NCI-H82 (cell line): Measurements from ENCODE around the gene ADAM15.

Source experiments
- DNase-seq: peaks from one replicate; lab custom pipeline; 2025; lab: John Stamatoyannopoulos, UW

The ADAM15 gene

DNA sequence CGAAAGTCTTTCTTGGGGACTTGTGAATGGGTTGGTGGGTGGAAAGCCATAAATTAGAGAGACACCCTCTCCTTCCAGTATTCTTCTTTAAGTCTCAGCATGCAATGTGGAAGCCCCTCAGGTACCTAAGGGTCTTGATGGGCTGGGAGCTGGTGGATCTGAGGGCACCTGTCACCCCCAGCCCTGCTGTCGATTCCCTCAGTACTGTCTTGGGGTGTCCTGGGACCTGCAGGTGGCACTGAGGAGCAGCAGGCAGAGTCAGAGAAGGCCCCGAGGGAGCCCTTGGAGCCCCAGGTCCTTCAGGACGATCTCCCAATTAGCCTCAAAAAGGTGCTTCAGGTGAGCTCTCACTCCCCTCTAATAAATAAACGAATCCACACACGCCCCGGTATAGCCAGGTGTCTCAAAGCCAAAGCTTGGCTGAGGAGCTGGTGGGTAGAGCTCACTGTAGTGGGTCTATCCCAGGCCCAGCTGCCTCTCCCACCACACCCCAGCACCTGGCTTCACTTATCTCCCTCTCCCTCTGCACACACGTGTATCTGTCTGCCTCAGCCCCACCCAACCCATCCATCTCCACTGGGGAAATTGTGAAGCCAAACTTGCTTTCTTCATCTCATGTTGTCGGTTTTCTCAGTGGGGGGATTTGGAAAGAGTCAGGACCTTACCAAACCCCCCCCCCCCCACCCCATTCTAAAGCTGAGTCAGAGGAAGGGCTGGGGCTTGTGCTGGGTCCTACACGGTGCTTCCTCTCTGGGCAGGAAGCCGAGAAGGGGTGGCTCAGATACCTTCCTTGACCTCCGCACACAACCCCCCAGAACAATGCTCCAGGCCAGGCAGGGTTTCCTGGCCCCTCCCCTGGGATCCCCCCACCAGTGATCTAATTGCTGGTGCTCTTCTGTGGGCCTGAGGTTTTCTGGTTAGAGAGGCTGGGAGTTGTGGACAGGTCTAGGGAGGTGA, 1.6 kb downstream of the ADAM15 start:
- DNase-seq: no peak

DNA sequence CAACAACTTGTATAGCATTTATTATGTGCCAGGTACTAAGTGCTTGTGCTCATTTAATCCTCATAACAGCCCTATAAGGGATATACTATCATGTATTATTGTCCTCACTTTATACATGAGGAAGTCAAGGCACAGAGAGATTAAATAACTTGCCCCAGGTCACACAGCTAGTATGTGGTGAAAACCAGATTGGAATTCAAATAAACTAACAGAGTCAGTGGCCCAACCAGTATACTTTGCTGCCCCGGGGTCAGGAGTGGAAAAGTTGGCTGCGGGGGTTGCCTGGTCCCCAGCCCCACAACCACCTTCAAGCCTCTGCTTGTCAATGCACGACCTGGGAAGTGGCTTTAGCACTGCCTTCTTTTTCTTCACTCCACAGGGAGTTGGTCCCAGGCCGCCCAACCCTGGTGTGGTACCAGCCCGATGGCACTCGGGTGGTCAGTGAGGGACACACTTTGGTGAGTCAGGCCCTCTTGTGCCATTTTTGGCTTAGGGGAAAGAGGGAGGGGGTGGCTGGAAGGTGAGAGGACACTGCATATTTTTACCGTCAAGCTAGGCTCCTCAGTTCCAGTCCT, 2.5 kb downstream of the ADAM15 start:
- DNase-seq: no peak

DNA sequence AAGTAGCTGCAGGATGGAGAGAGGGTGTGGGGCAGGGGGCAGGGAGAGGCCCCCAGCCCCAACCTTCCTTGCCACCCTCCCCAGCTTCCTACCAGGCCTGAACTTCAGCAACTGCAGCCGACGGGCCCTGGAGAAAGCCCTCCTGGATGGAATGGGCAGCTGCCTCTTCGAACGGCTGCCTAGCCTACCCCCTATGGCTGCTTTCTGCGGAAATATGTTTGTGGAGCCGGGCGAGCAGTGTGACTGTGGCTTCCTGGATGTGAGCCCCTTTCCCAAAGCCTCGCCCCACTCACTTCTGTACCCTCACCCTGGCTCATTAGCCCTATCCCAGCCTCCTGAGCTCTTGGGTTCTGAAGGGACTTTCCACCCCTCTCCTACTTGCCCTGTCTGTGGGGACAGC, 6.0 kb downstream of the ADAM15 start:
- no peak for DNase-seq

DNA sequence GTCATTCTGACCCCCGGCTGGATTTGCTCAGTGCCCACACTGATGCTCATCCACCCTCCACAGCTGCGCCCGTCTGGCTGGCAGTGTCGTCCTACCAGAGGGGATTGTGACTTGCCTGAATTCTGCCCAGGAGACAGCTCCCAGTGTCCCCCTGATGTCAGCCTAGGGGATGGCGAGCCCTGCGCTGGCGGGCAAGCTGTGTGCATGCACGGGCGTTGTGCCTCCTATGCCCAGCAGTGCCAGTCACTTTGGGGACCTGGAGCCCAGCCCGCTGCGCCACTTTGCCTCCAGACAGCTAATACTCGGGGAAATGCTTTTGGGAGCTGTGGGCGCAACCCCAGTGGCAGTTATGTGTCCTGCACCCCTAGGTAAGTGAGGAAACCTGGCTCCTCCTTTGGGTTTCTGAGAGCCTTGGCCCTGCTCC, 6.7 kb downstream of the ADAM15 start:
- no peak for DNase-seq

DNA sequence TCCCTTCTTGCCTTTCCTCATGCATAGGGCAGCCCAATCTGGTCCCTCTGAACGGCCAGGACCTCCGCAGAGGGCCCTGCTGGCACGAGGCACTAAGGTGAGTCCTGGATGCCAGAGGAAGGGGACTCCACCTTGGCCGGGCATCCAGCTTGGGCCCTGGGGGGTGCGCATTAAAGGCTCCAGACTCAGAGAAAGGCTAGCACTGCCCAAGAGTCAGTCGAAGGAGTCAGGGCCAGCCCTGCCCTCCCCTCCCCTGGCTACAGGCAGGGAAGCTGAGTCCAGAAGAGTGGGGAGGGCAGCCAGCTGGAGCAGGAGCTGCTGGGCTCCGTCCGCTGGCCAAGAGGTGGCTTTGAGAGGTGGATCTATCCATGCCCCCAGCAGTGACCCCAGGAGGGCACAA, 9.6 kb downstream of the ADAM15 start:
- DNase-seq: no peak

DNA sequence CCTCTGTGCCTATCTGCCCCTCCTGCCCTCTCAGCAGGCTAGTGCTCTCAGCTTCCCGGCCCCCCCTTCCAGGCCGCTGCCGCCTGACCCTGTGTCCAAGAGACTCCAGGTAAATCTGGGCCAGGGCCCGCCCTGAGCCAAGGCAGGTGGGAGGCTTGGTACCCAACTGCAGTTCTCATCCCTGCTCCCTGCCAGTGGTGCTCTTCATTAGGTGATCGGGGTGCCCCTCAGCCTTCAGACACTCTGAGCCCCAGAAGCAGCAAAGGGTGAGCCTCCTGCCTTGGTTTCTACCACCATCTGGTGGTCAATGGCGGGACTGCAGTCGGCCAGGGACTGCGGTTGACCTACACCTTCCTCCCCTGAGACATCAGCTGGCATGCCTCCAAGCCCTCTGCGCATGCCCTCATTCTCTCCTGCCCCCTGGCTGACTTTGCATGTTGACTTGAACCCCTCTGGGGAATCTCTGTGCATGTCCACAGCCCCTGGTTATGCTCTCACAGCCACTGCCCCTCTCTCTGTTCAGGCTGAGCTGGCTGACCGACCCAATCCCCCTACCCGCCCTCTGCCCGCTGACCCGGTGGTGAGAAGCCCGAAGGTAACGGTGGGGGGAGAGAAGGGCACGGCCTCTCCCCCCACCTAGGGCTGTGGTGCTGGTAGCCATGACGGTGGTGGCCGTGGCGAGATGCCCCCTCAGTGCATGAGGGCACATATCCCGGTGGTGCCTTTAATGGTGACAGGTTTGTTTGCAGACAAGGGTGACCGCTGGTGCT, 10.4 kb downstream of the ADAM15 start:
- DNase-seq: peak; percentile 97

DNA sequence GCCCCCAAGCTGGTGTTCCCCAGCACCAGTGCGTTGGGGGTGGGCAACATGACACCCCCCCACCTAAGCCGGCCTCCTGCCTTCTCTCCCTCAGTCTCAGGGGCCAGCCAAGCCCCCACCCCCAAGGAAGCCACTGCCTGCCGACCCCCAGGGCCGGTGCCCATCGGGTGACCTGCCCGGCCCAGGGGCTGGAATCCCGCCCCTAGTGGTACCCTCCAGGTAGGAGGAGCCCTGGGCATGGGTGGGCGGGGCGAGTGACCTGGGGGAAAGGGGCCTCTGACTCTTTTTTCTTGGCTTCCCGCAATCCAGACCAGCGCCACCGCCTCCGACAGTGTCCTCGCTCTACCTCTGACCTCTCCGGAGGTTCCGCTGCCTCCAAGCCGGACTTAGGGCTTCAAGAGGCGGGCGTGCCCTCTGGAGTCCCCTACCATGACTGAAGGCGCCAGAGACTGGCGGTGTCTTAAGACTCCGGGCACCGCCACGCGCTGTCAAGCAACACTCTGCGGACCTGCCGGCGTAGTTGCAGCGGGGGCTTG, 11.1 kb downstream of the ADAM15 start:
- peak; percentile 75 for DNase-seq

DNA sequence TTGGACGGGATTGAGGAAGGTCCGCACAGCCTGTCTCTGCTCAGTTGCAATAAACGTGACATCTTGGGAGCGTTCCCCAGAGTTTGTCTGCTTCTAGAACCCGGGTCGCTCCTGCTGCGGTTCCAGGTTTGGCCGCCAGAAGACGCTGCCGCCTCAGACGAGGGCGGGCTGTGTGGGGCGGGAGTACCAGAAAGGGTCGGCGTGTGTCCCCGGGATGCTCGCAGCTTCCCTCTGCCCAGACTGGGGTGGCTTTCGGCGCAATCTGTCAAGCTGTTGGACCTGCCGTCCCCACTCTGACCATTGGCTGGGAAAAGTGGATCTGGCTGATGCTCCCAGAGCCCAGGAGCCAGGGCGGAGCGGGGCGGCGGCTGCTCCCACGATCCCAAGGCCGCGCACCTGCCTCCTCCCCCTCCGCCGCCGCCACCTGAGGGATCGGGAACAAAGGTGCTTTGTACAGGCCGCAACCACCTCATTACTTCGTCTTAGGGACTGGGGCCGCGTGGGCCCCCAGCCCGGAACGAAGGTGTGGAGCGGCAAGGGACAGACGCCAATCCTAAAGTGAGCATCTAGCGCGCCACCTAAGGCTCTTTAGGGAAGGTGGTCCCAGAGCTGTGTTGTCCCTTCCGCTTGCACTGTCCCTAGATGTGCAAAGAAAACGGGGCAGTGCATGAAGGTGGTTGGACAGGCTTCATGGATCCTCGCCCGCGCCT, 11.7 kb downstream of the ADAM15 start:
- peak; percentile 88 for DNase-seq

DNA sequence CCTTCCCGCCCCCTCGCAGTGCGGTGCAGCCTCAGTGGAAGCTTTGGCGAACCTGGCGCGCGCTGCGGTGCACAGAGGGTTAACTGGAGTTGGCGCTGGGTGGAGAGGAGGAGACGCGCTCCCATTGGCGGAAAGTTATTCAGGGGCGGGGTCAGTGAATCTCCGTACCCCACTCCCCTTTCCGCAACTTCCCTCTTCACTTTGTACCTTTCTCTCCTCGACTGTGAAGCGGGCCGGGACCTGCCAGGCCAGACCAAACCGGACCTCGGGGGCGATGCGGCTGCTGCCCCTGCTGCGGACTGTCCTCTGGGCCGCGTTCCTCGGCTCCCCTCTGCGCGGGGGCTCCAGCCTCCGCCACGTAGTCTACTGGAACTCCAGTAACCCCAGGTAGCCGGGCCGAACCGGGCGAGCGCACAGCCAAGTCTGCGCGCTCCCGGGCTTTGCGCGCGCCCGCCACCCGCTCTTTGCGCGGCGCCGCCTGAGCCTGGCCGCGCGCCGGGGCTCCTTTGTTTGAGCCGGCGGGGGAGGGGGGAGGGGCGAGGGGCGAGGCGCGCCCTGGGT, 12.5 kb downstream of the ADAM15 start, which contains the start of gene EFNA4:
Gene EFNA4 (plus strand): TSS at position 191 of the 561 bp plus-strand sequence. CDS start 84 bp downstream, at position 275.
- DNase-seq: peak; percentile 92

DNA sequence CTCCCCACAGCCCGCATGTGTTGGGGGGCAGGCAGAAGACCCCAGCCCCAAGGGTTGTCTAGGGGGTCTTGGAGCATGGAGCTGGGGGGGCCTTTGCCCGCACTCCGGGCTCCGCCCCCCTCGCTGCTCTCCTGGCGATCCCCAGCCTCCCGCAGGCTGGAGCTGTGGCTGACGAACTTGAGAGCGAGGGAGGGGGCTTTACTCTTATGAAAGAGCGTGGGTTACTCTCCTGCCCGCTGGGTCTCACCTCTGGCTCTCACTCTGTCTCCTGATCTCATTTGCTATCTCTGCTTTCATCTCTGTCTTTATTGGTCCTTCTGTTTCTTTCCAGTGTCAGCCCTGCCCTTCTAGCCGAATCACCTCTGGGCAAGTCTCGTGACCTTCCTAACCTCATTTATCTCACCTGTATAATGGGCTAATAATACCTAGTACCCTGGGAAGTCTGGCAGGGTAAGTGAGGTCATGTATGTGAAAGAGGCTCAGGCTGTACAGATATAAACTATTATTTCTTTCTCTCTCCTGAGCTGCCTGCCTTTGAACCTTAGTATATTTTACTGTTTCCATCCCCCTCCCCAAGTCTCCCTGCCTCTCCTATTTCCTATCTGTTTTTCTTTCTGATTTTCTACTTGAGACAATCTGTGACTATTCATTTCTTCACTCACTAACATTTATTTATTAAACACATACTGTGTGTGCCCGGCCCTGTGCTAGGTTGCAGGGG, 13.2 kb downstream of the ADAM15 start:
- DNase-seq: peak; percentile 76

DNA sequence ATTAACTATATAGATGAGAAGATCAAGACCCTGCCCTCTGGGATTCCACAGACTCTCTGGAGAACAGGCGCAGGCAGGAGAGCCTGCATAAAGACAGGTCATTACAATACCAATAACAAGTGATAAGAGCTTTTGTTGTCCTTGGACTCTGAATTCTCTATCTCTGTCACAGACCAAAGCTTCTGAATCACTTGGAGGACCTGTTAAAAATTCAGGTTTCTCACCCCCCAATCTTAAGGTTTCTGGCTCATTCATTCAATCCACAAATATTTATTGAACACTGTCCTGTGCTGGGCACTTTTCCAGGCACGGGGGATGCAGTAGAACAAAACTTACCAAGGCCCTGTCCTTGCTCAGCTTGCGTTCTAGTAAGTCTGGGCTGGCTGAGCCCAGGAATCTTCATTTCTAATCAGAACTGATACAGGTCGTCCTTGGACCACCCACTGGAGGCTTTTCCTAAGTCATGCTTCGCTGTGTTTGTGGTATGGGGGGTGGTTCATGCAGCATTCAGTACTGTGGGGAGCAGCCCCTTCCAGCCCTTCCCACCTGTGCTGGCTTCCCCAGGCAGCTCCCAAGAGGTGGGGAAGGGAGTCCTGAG, 13.8 kb downstream of the ADAM15 start:
- DNase-seq: peak; percentile 41

DNA sequence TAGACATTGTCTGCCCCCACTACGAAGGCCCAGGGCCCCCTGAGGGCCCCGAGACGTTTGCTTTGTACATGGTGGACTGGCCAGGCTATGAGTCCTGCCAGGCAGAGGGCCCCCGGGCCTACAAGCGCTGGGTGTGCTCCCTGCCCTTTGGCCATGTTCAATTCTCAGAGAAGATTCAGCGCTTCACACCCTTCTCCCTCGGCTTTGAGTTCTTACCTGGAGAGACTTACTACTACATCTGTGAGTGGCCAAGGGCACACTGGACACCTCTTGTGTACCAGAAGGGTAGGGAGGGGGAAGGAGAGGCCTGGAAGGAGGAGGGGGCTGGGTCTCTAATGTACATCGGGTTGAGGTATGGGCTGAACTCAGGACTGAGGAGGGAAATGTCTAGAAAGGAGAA, 15.7 kb downstream of the ADAM15 start:
- DNase-seq: no peak

DNA sequence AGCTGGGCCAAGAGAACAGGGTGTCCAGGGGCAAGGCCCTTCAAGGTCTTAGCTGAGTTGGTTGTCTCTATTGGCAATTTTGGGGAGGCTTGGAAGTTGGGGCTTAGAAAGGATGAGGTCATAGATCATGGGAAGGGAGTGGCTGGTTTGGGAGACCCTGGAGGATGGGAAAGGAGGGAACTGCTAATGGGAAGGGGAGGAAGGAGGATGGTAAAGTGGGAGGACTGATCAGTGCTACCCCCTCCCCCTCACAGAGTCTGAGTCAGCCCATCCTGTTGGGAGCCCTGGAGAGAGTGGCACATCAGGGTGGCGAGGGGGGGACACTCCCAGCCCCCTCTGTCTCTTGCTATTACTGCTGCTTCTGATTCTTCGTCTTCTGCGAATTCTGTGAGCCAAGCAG, 17.5 kb downstream of the ADAM15 start:
- no peak for DNase-seq

DNA sequence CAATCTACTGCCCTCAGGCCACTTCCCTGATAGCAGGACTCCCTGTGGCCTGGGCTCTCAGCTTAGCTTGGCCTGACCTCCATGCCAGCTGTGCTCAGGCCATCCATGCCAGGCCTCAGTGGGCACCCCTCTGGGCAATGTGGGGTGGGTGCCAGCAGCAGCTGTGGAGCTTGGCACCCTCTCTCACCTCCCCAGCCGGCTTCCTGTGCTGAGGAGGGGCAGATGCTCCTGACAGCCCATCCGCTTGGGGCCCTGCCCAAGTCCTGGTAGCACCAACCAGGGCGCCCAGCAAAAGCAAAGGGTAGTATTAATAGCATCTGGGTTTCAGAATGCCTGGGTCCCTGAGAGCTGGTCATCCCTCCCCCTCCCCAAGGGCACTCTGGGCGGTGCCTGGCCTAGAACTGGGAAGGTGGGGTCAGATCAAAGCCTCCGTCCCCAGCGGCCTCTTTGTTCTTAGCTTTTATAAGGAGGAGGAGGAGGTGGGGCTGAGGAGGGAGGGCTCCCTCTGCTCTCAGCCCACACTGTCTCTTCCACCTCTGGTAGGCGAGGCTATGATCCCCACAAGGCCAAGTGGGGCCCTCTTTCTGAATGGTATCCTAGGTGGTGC, 18.5 kb downstream of the ADAM15 start:
- DNase-seq: peak; percentile 83

DNA sequence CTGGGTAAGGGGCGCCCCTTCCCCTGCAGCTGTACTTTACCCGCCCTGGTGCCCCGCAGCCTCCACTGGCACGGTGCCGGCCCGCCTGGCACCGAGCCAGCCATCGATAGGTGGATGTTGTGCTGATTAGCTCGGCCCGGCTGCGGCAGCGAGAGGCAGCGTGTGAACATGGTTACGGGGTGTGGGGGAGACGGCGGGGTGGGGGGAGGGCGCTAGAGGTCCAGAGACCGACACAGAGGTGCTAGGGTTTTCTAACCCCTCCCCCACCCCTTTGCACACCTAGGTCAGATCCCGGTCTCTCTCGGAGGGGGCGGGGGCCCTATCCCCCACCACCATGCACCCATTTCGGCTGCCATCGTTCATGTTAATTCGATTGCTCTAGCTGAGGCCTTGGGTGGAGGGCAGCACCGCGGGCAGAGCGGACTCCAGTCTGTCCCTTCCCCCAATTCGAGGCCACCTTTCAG, 19.1 kb downstream of the ADAM15 start:
- DNase-seq: peak; percentile 80

DNA sequence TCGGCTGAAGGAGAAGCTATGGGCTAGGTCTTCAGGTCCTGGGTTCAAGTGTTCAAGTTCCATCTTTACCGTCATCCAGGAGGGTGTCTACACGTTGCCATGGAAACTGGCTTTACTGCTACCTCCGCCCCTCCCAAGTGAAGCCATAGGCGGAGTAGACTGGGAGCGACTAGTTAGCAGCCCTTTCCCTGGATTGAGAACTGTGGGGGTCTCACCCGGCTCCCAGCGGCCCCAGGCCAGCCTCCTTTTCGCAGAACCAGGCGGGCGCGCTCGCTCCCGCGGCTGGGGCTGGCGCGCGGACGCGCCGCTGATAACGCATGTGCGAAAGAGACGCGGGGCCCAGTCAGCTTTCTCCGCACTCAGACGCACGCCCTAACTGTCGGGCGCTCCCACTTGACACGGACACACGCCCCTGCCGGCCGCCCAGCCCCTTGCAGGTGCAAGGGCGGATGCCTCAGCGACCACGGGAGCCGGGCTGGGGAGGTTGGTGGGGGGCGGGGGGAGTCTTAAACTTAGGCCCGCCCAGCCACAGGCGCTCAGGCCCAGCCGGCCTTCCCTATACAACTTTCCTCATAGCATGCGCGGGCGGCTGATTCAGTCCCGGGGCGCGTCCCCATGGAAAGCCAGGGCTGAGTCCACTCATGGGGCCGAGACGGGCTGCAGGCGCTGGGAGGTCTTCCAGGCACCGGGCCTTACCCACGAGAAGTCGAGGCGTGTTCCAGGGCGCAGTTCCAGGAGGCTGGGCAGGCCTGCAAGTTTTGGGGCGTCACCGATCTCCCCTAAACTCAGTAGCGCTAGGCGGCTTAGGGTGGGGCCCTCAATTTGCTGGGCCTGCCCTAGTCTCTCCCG, 19.8 kb downstream of the ADAM15 start:
- peak; percentile 96 for DNase-seq

DNA sequence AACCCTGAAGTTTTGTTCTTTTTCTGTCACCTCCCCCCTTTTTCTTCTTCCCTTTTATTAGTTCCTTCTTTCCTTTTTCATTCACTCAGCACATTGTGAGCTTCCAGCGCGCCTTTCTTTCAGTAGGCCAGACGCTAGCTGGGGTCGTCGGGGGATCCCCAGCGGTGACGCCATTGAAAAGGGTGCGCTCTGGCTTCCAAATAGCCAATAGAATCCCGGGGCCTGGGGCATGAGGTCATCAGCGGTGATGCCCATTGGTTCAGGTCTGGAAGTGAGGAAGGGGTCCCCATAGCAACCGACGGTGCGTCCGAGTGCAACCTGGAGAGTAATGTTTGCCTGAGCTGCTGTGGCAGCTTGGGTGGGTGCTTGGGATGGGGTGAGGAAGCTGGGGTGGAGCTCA, 20.6 kb downstream of the ADAM15 start:
- peak; percentile 37 for DNase-seq

DNA sequence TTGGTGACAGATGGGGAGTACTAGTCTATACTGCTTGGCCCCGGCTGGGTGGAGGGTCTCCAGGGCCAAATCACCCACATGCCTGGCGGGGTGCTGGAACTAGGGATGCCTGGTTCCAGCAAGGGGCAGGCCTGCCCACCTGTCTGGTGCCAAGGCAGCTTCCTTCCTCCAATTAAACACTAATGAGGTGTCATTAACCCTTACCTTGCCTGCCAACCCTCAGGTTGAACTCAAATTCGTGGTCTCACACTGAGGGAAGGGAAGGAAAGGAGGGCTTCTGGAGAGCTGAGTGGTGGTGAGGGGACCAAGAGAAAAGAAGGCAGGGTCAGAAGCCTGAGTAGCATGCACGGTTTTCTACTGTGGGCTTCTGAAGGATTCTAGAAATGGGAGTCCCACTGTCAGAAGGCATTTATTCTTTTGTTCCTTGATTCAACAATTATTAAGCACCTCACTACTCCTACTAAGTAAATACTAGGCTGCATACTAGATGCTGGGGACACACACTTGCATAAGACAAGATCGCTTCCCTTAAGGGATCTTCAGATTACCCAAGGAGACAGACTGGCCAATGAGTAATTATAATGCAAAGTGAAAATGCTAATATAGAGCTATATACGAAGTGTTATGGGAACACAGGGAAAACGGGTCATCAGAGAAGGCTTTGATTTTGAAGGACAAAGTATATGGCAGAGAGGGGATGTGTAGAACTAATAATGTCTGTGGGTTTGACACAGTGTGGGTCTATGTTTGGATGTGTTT, 21.6 kb downstream of the ADAM15 start:
- DNase-seq: no peak
